Keratinocyte (primary cell): ENCODE measurements around the gene ADGRG6. TPM values are rescaled to one million over a fixed set of nuclear protein-coding genes. Genes with fewer than 3 reads are reported as not detected.

Experiments
- DNase-seq: peaks from one replicate; pipeline ENCODE4 v3.0.0-alpha.2; 2011; ENCODE audit warnings: low read depth, missing footprints, low spot score
- FAIRE-seq: peaks from 2 replicates; lab custom pipeline; 2011; peaks lifted over from hg19 to GRCh38; lab: Jason Lieb, UNC
- H2AFZ ChIP-seq: 2 replicates; pipeline ENCODE4 v1.6.0; 2012; ENCODE audit warnings: low read length, control low read depth, inconsistent platforms; ENCODE audit not compliant: control insufficient read depth
- H3K27ac ChIP-seq: 2 replicates; pipeline ENCODE4 v1.5.1; 2011; ENCODE audit warnings: low read length; ENCODE audit not compliant: control insufficient read depth, insufficient read depth
- H3K27me3 ChIP-seq: 3 replicates; pipeline ENCODE4 v1.6.0; 2011; ENCODE audit warnings: low read length; ENCODE audit not compliant: control insufficient read depth, insufficient read depth; ENCODE audit errors: extremely low read depth
- H3K36me3 ChIP-seq, 2 experiments: 2 replicates in 1 of 2; 3 replicates in 1 of 2; pipeline ENCODE4 v1.5.1; 2011; ENCODE audit warnings: low read length in 2 of 2, mild to moderate bottlenecking in 1 of 2; ENCODE audit not compliant: control insufficient read depth in 2 of 2, insufficient read depth in 2 of 2; ENCODE audit errors: extremely low read depth in 1 of 2
- H3K4me1 ChIP-seq: 3 replicates; pipeline ENCODE4 v1.5.1; 2011; ENCODE audit warnings: low read length; ENCODE audit not compliant: control insufficient read depth, insufficient read depth; ENCODE audit errors: extremely low read depth
- H3K4me2 ChIP-seq: 3 replicates; pipeline ENCODE4 v1.6.0; 2011; ENCODE audit warnings: low read depth, low read length; ENCODE audit not compliant: control insufficient read depth, insufficient read depth; ENCODE audit errors: extremely low read depth
- H3K4me3 ChIP-seq, 3 experiments: fragments of 200-600 bp in 1 of 3; sonication (generic) in 1 of 3; 2 replicates in 2 of 3; 3 replicates in 1 of 3; pipeline ENCODE4 v1.5.1; 2011 to 2016; ENCODE audit warnings: low read length in 3 of 3, mild to moderate bottlenecking in 3 of 3, control low read depth in 2 of 3, inconsistent platforms in 1 of 3, low read depth in 1 of 3, mixed read lengths in 1 of 3, mixed run types in 1 of 3, moderate library complexity in 1 of 3; ENCODE audit not compliant: control insufficient read depth in 2 of 3, insufficient read depth in 2 of 3; ENCODE audit errors: extremely low read depth in 1 of 3
- H3K79me2 ChIP-seq: 2 replicates; pipeline ENCODE4 v1.6.0; 2012; ENCODE audit warnings: low read length; ENCODE audit not compliant: control insufficient read depth, insufficient read depth
- H3K9ac ChIP-seq: 3 replicates; pipeline ENCODE4 v1.6.0; 2011; ENCODE audit warnings: low read length; ENCODE audit not compliant: control insufficient read depth, insufficient read depth; ENCODE audit errors: extremely low read depth
- H3K9me1 ChIP-seq: 3 replicates; pipeline ENCODE4 v1.6.0; 2011; ENCODE audit warnings: low read length; ENCODE audit not compliant: control insufficient read depth, insufficient read depth; ENCODE audit errors: extremely low read depth
- H3K9me3 ChIP-seq: 2 replicates; pipeline ENCODE4 v1.5.1; 2012; ENCODE audit warnings: low read depth, low read length; ENCODE audit not compliant: control insufficient read depth
- H4K20me1 ChIP-seq: 3 replicates; pipeline ENCODE4 v1.6.0; 2011; ENCODE audit warnings: low read length; ENCODE audit not compliant: control insufficient read depth, insufficient read depth; ENCODE audit errors: extremely low read depth
- CTCF ChIP-seq, 3 experiments: IDR thresholded peaks in 1 of 3; conservative IDR thresholded peaks in 1 of 3; optimal IDR thresholded peaks in 1 of 3; 2 replicates in 2 of 3; 3 replicates in 1 of 3; pipeline versions ENCODE3 to v1.5.1; 2011; ENCODE audit warnings: low read length in 3 of 3, mild to moderate bottlenecking in 3 of 3, moderate library complexity in 2 of 3, control low read depth in 1 of 3, inconsistent platforms in 1 of 3; ENCODE audit not compliant: insufficient read depth in 2 of 3; ENCODE audit errors: extremely low read depth in 1 of 3
- EZH2 ChIP-seq: IDR thresholded peaks from one replicate; pipeline ENCODE4 v1.6.1; 2012; ENCODE audit warnings: inconsistent platforms, mild to moderate bottlenecking, low read length, moderate library complexity
- dilution Hi-C: fragments of 300-500 bp; cut with MboI; formaldehyde crosslinking; loops from one replicate; pipeline ENCODE4 v1.7.0; 2020; ENCODE audit warnings: low sequenced_read_pairs; ENCODE audit not compliant: extremely low pct_ligation_motif_present
- polyA plus RNA-seq, 5 experiments: library from polyadenylated mRNA; depleted of rRNA in 3 of 5; stranded (reverse) in 3 of 5; stranded (forward) in 1 of 5; unstranded in 1 of 5; fragments of >200 nt; gene quantifications; 1 replicate in 1 of 5; 2 replicates in 3 of 5; 3 replicates in 1 of 5; pipeline versions ENCODE4 v1.2.1 to v1.2.3, GENCODE V29; 2011 to 2012; ENCODE audit warnings: missing spikeins in 2 of 5, low read depth in 1 of 5, low replicate concordance in 1 of 5

ADGRG6 gene
- polyA plus RNA-seq, 1 donor (not counting 4 experiments of a cell fraction or from before 2014, with no cell fraction given) = 20.1 TPM

GRCh38 chr6:142398353-142398752, 96.5 kb downstream of the ADGRG6 start:
- Histone ChIP-seq H3K36me3 (no peaks in the 10 kb centered on the region), H3K4me2 (no peak overlapping the region), H3K9me3 (no peaks in the 10 kb centered on the region), H3K9me1 (no peaks in the 10 kb centered on the region), H3K27me3 (no peaks in the 10 kb centered on the region), H4K20me1 (no peaks in the 10 kb centered on the region), H3K9ac (no peak overlapping the region), H2AFZ (no peak overlapping the region), H3K4me3 (no peak overlapping the region), H3K4me1 (no peaks in the 10 kb centered on the region), H3K27ac (no peak overlapping the region), H3K79me2 (no peaks in the 10 kb centered on the region)
- no peak for TF ChIP-seq CTCF (optimal IDR thresholded peaks at IDR 0.05 in 1 of 3, IDR thresholded peaks at IDR 0.05 in 1 of 3, conservative IDR thresholded peaks at IDR 0.05 in 1 of 3; ENCODE audit: extremely low read depth in 1 of 3, insufficient read depth in 2 of 3, low read length in 3 of 3)
- no peak for DNase-seq
- FAIRE-seq = no peak
- dilution Hi-C loops = no loop called here

GRCh38 chr6:142399739-142400138, 97.9 kb downstream of the ADGRG6 start:
- Histone ChIP-seq H3K9me3 (no peaks in the 10 kb centered on the region), H3K27me3 (no peaks in the 10 kb centered on the region), H3K4me1 (no peaks in the 10 kb centered on the region), H3K79me2 (no peaks in the 10 kb centered on the region), H3K4me2 (no peak overlapping the region), H2AFZ (no peak overlapping the region), H3K9me1 (no peaks in the 10 kb centered on the region), H3K4me3 (no peak overlapping the region), H3K36me3 (no peaks in the 10 kb centered on the region), H3K27ac (no peak overlapping the region), H3K9ac (no peak overlapping the region), H4K20me1 (no peaks in the 10 kb centered on the region)
- no peak for FAIRE-seq
- DNase-seq = no peak
- dilution Hi-C loops = no loop called here
- no peak for TF ChIP-seq EZH2
- TF ChIP-seq CTCF (optimal IDR thresholded peaks at IDR 0.05 in 1 of 3, IDR thresholded peaks at IDR 0.05 in 1 of 3, conservative IDR thresholded peaks at IDR 0.05 in 1 of 3; ENCODE audit: extremely low read depth in 1 of 3, insufficient read depth in 2 of 3, low read length in 3 of 3) = no peak
